Measurements from ENCODE around the gene VSIG2. TPM values are rescaled to one million over a fixed set of nuclear protein-coding genes. Genes with fewer than 3 reads are reported as not detected.
A peak's percentile ranks its signal among the peaks of the same experiment; 100 is the strongest.

The VSIG2 gene
- total RNA-seq, 1 experiment from 2014 or later: not detected

DNA sequence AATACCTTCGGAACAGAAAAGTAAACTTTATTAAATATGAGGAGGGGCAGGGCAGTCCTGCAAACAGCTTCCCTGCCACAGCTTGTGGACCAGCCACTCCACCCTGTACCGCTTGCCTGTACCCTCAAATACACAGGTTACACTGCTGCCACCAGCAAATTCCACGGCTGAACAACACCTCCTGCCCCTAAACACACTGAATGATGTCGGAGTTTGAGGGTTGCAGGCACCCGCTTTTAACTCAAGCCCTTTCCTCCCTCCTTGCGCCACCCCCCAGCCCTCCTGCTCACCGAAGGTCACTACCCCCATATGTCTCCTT is 4.0 kb downstream of the VSIG2 start:
- Mint-ChIP-seq H3K36me3 (ENCODE audit: insufficient read depth, unreplicated experiment) (peaks cover 9% of the 10 kb centered on the region), H3K4me1 (ENCODE audit: low read depth, unreplicated experiment) (peaks cover 17% of the 10 kb centered on the region), H3K9me3 (ENCODE audit: unreplicated experiment) (no peaks in the 10 kb centered on the region), H3K4me3 (ENCODE audit: unreplicated experiment) (no peak overlapping the region), H3K27me3 (ENCODE audit: insufficient read depth, unreplicated experiment) (peaks cover 4% of the 10 kb centered on the region), H3K27ac (ENCODE audit: unreplicated experiment) (peak overlapping the region; percentile 33)
- TF ChIP-seq, protein P1, sequence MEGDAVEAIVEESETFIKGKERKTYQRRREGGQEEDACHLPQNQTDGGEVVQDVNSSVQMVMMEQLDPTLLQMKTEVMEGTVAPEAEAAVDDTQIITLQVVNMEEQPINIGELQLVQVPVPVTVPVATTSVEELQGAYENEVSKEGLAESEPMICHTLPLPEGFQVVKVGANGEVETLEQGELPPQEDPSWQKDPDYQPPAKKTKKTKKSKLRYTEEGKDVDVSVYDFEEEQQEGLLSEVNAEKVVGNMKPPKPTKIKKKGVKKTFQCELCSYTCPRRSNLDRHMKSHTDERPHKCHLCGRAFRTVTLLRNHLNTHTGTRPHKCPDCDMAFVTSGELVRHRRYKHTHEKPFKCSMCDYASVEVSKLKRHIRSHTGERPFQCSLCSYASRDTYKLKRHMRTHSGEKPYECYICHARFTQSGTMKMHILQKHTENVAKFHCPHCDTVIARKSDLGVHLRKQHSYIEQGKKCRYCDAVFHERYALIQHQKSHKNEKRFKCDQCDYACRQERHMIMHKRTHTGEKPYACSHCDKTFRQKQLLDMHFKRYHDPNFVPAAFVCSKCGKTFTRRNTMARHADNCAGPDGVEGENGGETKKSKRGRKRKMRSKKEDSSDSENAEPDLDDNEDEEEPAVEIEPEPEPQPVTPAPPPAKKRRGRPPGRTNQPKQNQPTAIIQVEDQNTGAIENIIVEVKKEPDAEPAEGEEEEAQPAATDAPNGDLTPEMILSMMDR (IDR thresholded peaks at IDR 0.05; ENCODE audit: insufficient read depth in 1 of 2, low read depth in 1 of 2, low read length in 1 of 2, severe bottlenecking in 1 of 2, unreplicated experiment in 1 of 2): no peak
- H3K4me1 ChIP-seq: peaks cover 25% of the 10 kb centered on the region
- no TSS peak for BruUV-seq (replicated peaks)
- H3K27me3 ChIP-seq (replicated peaks; ENCODE audit: control insufficient read depth, insufficient read depth, low read length): no peaks in the 10 kb centered on the region
- no peak overlapping the region for H3K4me3 ChIP-seq (ENCODE audit: low read depth, low read length)
- H3K9me3 ChIP-seq: no peaks in the 10 kb centered on the region
- H3K36me3 ChIP-seq (ENCODE audit: control insufficient read depth, insufficient read depth, low read length): no peaks in the 10 kb centered on the region
- DNase-seq: no peak
- intact Hi-C loops (cut with micrococcal nuclease; ENCODE audit: unreplicated experiment): no loop called here
- CTCF ChIA-PET: interaction anchor here (0.8 to 2.0 kb wide), 3 partner anchors 10 to 103 kb away, joined by 3 to 20 read pairs (median 12); partner anchors contain the start of gene ESAM
- POLR2A ChIA-PET: no interaction called here

DNA sequence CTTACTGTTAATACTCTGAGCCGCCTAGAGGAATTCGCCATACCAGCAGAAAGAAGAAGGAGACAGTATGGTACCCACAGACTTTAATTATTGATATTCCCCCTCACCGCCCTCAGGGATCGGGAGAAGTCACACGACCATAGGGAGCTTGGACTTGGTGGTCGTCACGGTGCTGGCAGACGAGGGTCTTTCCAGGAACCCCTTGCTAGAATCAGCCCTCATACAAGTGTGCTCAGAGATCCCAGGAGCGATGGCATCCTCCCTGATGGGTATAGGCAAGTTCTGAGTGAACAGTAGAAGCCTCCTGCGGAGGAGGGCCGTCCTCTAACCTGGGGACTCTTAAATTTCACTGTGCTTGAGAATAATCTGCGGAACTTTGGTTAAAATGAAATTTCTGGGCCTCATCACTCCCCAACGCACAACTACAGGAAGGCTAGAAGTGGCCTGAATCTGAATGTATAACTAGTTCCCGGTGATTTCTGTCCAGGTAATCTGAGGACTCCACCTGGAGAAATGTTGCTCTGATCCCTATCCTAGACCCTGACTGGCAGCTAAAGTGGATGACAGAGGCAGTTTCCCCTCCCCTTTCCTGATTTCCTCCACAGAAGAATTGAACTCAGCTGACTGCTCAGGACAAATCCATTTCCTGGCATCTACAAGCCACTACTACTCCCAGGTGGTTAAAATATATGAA is 4.5 kb downstream of the VSIG2 start:
- POLR2A ChIA-PET: interaction anchor here (1.0 to 2.1 kb wide), 5 partner anchors 11 to 125 kb away, joined by 6 to 14 read pairs (median 7); partner anchors contain the start of genes MSANTD2, SIAE, SPA17 and TBRG1
- no peaks in the 10 kb centered on the region for H3K27me3 ChIP-seq (replicated peaks; ENCODE audit: control insufficient read depth, insufficient read depth, low read length)
- CTCF ChIA-PET: interaction anchor here (0.9 to 2.2 kb wide), 17 partner anchors 9 to 135 kb away, joined by 3 to 71 read pairs (median 8); partner anchors contain the start of genes ESAM, ROBO3, SIAE and SPA17

DNA sequence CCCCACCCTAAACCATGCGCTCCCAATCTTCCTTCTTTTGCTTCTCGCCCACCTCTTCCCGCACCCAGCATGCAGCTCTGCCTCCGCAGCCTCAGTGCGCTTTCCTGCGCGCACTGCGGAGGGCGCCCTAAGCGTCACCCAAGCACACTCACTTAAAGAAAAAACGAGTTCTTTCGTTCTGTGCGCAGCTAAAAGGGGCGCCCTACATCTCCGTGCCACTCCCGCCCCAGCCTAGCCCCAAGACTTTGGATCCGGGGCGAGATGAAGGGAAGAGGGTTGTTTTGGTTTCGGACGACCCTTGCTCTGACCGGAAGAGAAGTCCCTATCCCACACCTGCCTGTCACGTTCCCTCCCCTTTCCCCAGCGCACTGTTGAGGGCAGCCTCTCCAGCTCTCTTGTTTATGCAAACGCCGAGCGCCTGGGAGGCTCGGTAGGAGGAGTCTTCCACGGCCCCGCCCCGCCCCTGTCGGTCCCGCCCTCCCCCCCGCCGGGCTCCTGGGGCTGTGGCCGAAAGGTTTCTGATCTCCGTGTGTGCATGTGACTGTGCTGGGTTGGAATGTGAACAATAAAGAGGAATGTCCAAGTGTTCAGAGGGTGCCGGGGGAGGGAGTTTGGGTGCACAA is 5.3 kb downstream of the VSIG2 start:
- Histone ChIP-seq H3K9me3 (no peaks in the 10 kb centered on the region), H3K4me3 (ENCODE audit: low read depth, low read length) (peak overlapping the region; percentile 57), H3K27me3 (replicated peaks; ENCODE audit: control insufficient read depth, insufficient read depth, low read length) (peaks cover under 1% of the 10 kb centered on the region; the same call in 1 of the 2 replicates), H3K4me1 (peaks cover 25% of the 10 kb centered on the region), H3K36me3 (ENCODE audit: control insufficient read depth, insufficient read depth, low read length) (no peaks in the 10 kb centered on the region)
- intact Hi-C loops (cut with micrococcal nuclease; ENCODE audit: unreplicated experiment): loop anchor here (1.0 kb wide), 8 partner anchors 7 to 91 kb away; partner anchors contain the start of genes ESAM, NRGN, SIAE and SPA17
- ChIA-PET CTCF (interaction anchor here (0.5 to 2.2 kb wide), 28 partner anchors 9 to 1567 kb away, joined by 3 to 71 read pairs (median 4); partner anchors contain the start of genes ESAM, MSANTD2, ROBO3 and SIAE), POLR2A (interaction anchor here (1.0 to 2.1 kb wide), 8 partner anchors 11 to 130 kb away, joined by 3 to 14 read pairs (median 6); partner anchors contain the start of genes MSANTD2, SIAE, SPA17 and TBRG1)
- DNase-seq: peak; percentile 94 to 98
- H3K9me3 Mint-ChIP-seq (ENCODE audit: unreplicated experiment): no peaks in the 10 kb centered on the region
- peaks cover 7% of the 10 kb centered on the region for H3K27me3 Mint-ChIP-seq (ENCODE audit: insufficient read depth, unreplicated experiment)
- peaks cover 17% of the 10 kb centered on the region for H3K4me1 Mint-ChIP-seq (ENCODE audit: low read depth, unreplicated experiment)
- no TSS peak for BruUV-seq (replicated peaks)
- H3K4me3 Mint-ChIP-seq (ENCODE audit: unreplicated experiment): peak overlapping the region; percentile 84
- H3K36me3 Mint-ChIP-seq (ENCODE audit: insufficient read depth, unreplicated experiment): peaks cover 9% of the 10 kb centered on the region
- peak overlapping the region; percentile 60 for H3K27ac Mint-ChIP-seq (ENCODE audit: unreplicated experiment)
- TF ChIP-seq, protein P1 (IDR thresholded peaks at IDR 0.05; ENCODE audit: insufficient read depth in 1 of 2, low read depth in 1 of 2, low read length in 1 of 2, severe bottlenecking in 1 of 2, unreplicated experiment in 1 of 2): peak; percentile 75 to 94

More for the DNA sequence above, 4.5 kb downstream of the VSIG2 start:
- Histone ChIP-seq H3K36me3 (ENCODE audit: control insufficient read depth, insufficient read depth, low read length) (no peaks in the 10 kb centered on the region), H3K4me3 (ENCODE audit: low read depth, low read length) (peak overlapping the region; percentile 57; the same call in 1 of the 2 replicates), H3K4me1 (peaks cover 25% of the 10 kb centered on the region), H3K9me3 (no peaks in the 10 kb centered on the region)
- Mint-ChIP-seq H3K27ac (ENCODE audit: unreplicated experiment) (peak overlapping the region; percentile 60), H3K4me3 (ENCODE audit: unreplicated experiment) (peak overlapping the region; percentile 84), H3K27me3 (ENCODE audit: insufficient read depth, unreplicated experiment) (peaks cover 4% of the 10 kb centered on the region), H3K36me3 (ENCODE audit: insufficient read depth, unreplicated experiment) (peaks cover 9% of the 10 kb centered on the region), H3K9me3 (ENCODE audit: unreplicated experiment) (no peaks in the 10 kb centered on the region), H3K4me1 (ENCODE audit: low read depth, unreplicated experiment) (peaks cover 17% of the 10 kb centered on the region)
- DNase-seq: no peak
- BruUV-seq (replicated peaks): TSS peak; percentile 40
- TF ChIP-seq, protein P1 (IDR thresholded peaks at IDR 0.05; ENCODE audit: insufficient read depth in 1 of 2, low read depth in 1 of 2, low read length in 1 of 2, severe bottlenecking in 1 of 2, unreplicated experiment in 1 of 2): no peak
- intact Hi-C loops (cut with micrococcal nuclease; ENCODE audit: unreplicated experiment): loop anchor here (1.0 kb wide), 4 partner anchors 8 to 74 kb away; partner anchors contain the start of genes ESAM, NRGN, SIAE and SPA17
